ENCODE data around the gene OSTM1. TPM values are rescaled to one million over a fixed set of nuclear protein-coding genes. Genes with fewer than 3 reads are reported as not detected.

The OSTM1 gene
- total RNA-seq, 1 donor from 2014 or later = 34.4 TPM

DNA sequence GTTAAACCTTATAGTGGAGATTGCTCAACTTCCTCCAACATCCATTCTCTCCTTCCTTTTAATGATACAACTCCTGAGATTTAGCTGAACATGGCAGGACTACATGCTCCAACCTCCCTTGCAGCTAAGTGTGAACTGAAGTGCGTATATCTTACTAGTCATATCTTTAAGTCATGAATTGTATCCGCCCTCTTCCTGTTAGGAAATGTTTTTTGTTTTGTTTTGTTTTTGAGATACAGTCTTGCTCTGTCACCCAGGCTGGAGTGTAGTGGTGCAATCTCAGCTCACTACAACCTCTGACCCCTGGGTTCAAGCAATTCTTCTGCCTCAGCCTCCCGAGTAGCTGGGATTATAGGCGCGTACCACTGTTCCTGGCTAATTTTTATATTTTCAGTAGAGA is 8.8 kb upstream of the OSTM1 start:
- H3K27ac ChIP-seq = no peak overlapping the region
- TF ChIP-seq POLR2AphosphoS5 (IDR thresholded peaks at IDR 0.05; ENCODE audit: insufficient read depth in 1 of 2, low read depth in 1 of 2) (no peak), POLR2A (IDR thresholded peaks at IDR 0.05) (no peak)
- TF ChIP-seq, protein P1, sequence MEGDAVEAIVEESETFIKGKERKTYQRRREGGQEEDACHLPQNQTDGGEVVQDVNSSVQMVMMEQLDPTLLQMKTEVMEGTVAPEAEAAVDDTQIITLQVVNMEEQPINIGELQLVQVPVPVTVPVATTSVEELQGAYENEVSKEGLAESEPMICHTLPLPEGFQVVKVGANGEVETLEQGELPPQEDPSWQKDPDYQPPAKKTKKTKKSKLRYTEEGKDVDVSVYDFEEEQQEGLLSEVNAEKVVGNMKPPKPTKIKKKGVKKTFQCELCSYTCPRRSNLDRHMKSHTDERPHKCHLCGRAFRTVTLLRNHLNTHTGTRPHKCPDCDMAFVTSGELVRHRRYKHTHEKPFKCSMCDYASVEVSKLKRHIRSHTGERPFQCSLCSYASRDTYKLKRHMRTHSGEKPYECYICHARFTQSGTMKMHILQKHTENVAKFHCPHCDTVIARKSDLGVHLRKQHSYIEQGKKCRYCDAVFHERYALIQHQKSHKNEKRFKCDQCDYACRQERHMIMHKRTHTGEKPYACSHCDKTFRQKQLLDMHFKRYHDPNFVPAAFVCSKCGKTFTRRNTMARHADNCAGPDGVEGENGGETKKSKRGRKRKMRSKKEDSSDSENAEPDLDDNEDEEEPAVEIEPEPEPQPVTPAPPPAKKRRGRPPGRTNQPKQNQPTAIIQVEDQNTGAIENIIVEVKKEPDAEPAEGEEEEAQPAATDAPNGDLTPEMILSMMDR (IDR thresholded peaks at IDR 0.05) = no peak
- no peaks in the 10 kb centered on the region for H3K9me3 ChIP-seq
- no peaks in the 10 kb centered on the region for H3K4me1 ChIP-seq
- no peaks in the 10 kb centered on the region for H3K36me3 ChIP-seq
- no peaks in the 10 kb centered on the region for H3K27me3 ChIP-seq
- H3K4me3 ChIP-seq = no peak overlapping the region
- no peak for DNase-seq (ENCODE audit: extremely low spot score in 2 of 2)
- intact Hi-C loops (cut with DNase I) = no loop called here

DNA sequence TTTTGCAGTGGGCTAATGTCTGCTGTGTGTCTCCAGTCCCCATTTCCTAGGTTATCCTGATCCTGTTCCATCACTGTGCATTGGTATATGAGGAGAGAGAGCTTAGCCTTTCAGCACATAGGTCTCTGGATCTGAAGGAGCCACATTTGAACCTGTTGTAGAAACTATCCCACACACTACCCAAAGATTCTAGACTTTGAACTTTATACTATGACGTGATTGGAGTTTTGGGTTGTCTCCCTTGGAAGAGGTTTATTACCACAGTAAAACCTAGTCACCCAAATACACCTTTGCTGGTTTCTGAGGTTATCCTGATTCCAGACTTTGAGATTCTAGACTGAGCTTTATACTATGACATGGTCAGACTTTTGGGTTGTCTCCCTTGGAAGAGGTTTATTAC is 8.0 kb upstream of the OSTM1 start:
- H3K4me1 ChIP-seq = no peaks in the 10 kb centered on the region
- TF ChIP-seq, protein P1 (IDR thresholded peaks at IDR 0.05) = no peak
- TF ChIP-seq POLR2AphosphoS5 (IDR thresholded peaks at IDR 0.05; ENCODE audit: insufficient read depth in 1 of 2, low read depth in 1 of 2) = no peak
- TF ChIP-seq POLR2A (IDR thresholded peaks at IDR 0.05) = no peak
- H3K9me3 ChIP-seq = no peaks in the 10 kb centered on the region
- no peak overlapping the region for H3K27ac ChIP-seq
- H3K27me3 ChIP-seq = no peaks in the 10 kb centered on the region
- no peaks in the 10 kb centered on the region for H3K36me3 ChIP-seq
- no peak for DNase-seq (ENCODE audit: extremely low spot score in 2 of 2)
- H3K4me3 ChIP-seq = no peak overlapping the region
- intact Hi-C loops (cut with DNase I) = no loop called here

DNA sequence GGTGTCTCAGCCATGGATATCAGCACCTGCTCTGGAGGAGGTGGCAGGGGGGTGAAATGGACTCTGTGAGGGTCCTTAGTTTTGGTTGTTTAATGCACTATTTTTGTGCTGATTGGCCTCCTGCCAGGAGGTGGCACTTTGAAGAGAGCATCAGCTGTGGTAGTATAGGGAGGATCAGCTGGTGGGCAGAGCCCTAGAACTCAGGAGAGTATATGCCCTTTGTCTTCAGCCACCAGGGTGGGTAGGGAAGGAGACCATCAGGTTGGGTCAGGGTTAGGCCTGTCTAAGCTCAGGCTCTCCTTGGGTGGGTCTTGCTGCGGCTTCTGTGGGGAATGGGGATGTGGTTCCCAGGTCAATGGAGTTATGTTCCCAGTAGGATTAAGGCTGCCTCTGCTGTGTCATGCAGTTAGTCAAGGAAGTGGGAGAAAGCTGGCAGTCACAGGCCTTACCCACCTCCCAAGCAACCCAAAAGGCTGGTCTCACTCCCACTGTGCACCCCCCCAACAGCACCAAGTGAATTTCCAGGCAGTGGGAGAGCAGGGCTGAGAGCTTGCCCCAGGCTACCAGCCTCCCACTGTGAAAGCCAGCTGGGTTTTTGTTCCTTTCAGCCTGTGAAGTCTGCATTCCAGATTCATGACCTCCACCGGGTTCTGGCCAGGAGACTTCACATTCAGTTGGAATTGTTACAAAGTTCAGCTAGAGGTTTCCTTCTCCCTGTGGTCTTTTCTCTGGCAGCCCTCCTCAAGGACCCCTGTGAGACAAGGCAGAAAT is 5.7 kb upstream of the OSTM1 start:
- Histone ChIP-seq H3K9me3 (no peaks in the 10 kb centered on the region), H3K4me3 (no peak overlapping the region), H3K4me1 (peaks cover 5% of the 10 kb centered on the region), H3K36me3 (no peaks in the 10 kb centered on the region), H3K27ac (no peak overlapping the region), H3K27me3 (no peaks in the 10 kb centered on the region)
- DNase-seq (ENCODE audit: extremely low spot score in 2 of 2) = no peak
- TF ChIP-seq POLR2AphosphoS5 (IDR thresholded peaks at IDR 0.05; ENCODE audit: insufficient read depth in 1 of 2, low read depth in 1 of 2) (no peak), POLR2A (IDR thresholded peaks at IDR 0.05) (no peak)
- TF ChIP-seq, protein P1 (IDR thresholded peaks at IDR 0.05) = no peak
- intact Hi-C loops (cut with DNase I) = no loop called here

DNA sequence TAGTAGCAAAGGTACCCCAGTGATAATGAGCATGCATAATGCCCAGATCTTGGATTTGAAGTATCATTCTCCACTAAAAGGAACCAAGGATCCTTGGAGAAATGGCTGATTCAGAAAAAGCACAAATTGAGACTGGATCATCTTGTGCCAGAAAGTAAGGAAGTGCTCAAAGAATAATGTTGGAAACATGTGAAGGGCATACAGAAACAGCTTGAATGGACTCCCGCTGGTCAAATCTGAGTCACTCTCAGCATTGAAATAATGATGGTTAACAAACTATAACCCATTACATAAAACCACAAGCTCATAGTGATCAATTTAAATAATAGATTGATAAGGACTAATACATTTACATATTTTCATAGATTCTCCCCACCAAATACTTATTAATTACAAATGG is 3.6 kb upstream of the OSTM1 start:
- Histone ChIP-seq H3K4me3 (no peak overlapping the region), H3K27me3 (no peaks in the 10 kb centered on the region), H3K4me1 (peaks cover 15% of the 10 kb centered on the region), H3K9me3 (no peaks in the 10 kb centered on the region), H3K36me3 (no peaks in the 10 kb centered on the region), H3K27ac (no peak overlapping the region)
- no peak for TF ChIP-seq POLR2A (IDR thresholded peaks at IDR 0.05)
- TF ChIP-seq, protein P1 (IDR thresholded peaks at IDR 0.05) = no peak
- TF ChIP-seq POLR2AphosphoS5 (IDR thresholded peaks at IDR 0.05; ENCODE audit: insufficient read depth in 1 of 2, low read depth in 1 of 2) = no peak
- no peak for DNase-seq (ENCODE audit: extremely low spot score in 2 of 2)
- intact Hi-C loops (cut with DNase I) = no loop called here

DNA sequence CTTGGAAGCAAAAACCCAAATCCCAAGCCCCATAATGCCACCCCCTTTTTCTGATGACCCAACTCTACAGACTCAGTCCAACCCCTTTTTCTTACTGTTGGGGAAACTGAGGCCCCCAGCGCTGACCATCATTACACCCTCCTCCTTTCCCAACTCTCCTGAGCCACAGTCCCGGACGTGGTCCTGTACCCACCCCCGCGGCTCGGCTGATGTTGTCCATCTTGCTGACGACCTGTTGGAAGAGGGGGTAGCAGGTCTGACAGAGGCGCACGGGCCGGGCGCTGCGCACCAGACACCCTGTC is 533 bp downstream of the OSTM1 start:
- Histone ChIP-seq H3K4me1 (peaks cover 21% of the 10 kb centered on the region), H3K36me3 (no peaks in the 10 kb centered on the region), H3K27ac (peak overlapping the region; percentile 86), H3K4me3 (peak overlapping the region; percentile 91 to 93), H3K9me3 (no peaks in the 10 kb centered on the region), H3K27me3 (no peaks in the 10 kb centered on the region)
- no peak for DNase-seq (ENCODE audit: extremely low spot score in 2 of 2)
- intact Hi-C loops (cut with DNase I) = no loop called here
- TF ChIP-seq POLR2A (IDR thresholded peaks at IDR 0.05) (no peak), POLR2AphosphoS5 (IDR thresholded peaks at IDR 0.05; ENCODE audit: insufficient read depth in 1 of 2, low read depth in 1 of 2) (no peak)
- TF ChIP-seq, protein P1 (IDR thresholded peaks at IDR 0.05) = no peak
